IPS DF 4.7 (cell line): ENCODE measurements around the gene SLC4A8.
"Not testable (repeated sequence)": the region's sequence is repeated elsewhere in the genome, so short reads cannot be mapped to it uniquely, and the experiment has no call there.

Source experiments
- DNase-seq: peaks from one replicate; pipeline ENCODE4 v3.0.0-alpha.2; 2013; ENCODE audit warnings: low spot score; ENCODE audit errors: extremely low read depth

Gene SLC4A8

GRCh38 chr12:51429700-51430099 lies 5.1 kb downstream of the SLC4A8 start:
- no peak for DNase-seq

DNA sequence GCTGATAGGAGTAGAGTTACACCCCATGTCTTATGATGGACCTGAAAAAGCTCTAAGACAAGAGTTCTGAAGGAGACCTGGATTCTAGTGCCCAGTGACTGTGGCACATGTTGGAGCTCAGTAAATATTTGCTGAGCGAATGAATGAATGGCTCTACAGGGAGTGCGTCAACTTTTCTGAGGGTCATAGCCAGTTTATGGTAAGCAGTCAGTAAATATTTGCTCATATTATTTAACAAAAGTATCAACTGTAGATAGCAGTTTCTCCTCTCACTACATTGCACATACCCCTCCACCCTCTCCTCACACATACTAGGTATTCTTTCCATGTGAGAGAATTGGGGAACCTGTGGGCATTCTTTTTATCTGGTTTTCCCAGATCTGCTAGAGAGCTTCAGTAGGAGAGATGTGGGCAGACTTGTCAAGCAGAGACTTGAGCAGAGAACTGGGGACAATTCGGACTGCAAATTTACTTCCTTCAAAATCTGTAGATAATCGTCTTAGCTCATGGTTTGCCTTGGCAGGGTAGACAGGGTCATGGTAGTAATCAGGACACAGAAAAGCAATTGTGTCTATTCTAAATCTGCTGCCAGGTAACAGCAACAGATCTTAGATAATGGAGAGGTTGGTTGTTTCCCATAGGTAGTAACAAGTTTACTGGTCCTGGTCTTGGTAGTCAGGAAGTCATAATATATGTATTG lies 5.7 kb downstream of the SLC4A8 start:
- no peak for DNase-seq

GRCh38 chr12:51432921-51433320 lies 8.3 kb downstream of the SLC4A8 start:
- no peak for DNase-seq

DNA sequence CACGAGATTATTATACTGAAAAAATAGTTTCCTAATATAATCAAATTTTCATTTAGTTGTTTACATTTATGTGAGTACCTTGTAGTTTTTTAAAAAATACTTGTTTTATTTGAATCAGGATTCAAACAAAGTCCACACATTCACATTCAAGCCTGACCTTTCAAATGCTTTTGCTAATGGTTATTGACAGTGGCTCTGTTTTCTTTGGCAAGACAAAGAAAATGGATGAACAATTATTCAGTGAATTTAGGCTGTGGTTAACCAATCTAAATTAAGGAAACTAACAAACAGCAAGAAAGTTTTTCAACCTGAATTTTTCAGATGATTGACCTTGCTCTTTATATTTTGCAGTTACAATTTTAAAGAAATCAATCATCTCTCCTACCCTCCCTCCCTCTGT lies 9.7 kb downstream of the SLC4A8 start:
- no peak for DNase-seq

- DNase-seq: no peak
Observed at GRCh38 chr12:51437431-51437830, 12.8 kb downstream of the SLC4A8 start.

DNA sequence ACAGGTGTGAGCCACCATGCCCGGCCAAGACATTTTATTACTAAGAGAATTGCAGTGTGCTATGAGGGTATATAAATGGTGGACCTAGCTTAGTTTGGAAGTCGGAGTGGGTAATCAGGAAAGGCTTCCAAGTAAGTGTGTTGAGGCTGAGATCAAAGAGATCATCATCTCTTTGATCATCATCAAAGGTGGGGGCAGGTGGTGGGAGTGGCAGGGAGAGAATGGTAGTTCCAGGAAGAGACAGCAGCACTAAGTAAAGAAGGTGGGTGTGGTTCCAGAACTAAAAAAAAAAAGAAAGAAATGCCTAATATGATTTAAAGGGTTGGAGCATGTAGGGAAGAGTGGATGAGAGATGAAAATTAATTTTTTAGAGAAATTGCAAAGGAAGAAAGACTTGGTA lies 14.7 kb downstream of the SLC4A8 start:
- DNase-seq: no peak

GRCh38 chr12:51441583-51441982 lies 17.0 kb downstream of the SLC4A8 start:
- DNase-seq: no peak

GRCh38 chr12:51442324-51442723 lies 17.7 kb downstream of the SLC4A8 start:
- DNase-seq: no peak

DNA sequence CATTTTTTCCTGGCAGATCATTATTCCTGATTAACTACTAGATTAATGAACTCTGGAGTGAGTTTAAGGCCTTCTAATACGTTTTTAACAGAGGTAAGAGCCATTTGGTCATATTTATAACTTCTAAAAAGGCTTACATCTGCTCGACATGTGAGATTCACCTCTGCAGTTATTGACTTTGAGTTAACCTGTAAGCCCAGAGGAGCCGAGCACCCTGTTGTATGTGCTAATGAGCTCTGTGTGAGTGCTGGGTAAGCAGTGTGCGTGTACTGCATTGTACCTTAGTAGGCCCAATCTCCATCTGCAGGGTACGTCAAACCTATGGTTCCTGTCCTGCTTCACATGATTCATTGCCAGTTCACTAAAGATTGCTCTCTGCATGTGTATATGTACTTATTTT lies 18.9 kb downstream of the SLC4A8 start:
- DNase-seq: no peak

GRCh38 chr12:51448618-51449256 lies 24.1 kb downstream of the SLC4A8 start:
- no peak for DNase-seq

GRCh38 chr12:51449580-51450246 lies 25.1 kb downstream of the SLC4A8 start:
- no peak for DNase-seq

- DNase-seq: no peak
Observed at GRCh38 chr12:51450333-51450732, 25.7 kb downstream of the SLC4A8 start.

DNA sequence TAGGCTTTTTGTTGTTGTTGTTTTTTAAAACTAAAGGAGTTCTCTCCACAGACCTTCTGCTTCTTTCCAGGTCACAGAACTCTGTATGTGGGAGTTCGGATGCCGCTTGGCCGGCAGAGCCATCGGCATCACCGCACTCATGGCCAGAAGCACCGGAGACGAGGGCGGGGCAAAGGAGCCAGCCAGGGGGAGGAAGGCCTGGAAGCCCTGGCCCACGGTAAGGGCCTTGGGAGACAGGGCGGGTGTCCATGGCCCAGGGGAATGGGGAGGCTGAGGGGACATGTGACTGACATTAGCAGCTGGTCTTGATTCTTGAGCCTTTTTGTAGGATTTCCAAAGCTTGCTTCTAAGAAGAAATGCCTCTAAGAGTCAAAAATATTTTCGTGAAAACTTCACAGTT lies 26.2 kb downstream of the SLC4A8 start:
- DNase-seq: no peak

GRCh38 chr12:51454016-51454415 lies 29.4 kb downstream of the SLC4A8 start:
- DNase-seq: not testable (repeated sequence)

- not testable (repeated sequence) for DNase-seq
Observed at GRCh38 chr12:51455050-51455449, 30.4 kb downstream of the SLC4A8 start.

GRCh38 chr12:51458635-51459034 lies 34.0 kb downstream of the SLC4A8 start:
- DNase-seq: no peak

DNA sequence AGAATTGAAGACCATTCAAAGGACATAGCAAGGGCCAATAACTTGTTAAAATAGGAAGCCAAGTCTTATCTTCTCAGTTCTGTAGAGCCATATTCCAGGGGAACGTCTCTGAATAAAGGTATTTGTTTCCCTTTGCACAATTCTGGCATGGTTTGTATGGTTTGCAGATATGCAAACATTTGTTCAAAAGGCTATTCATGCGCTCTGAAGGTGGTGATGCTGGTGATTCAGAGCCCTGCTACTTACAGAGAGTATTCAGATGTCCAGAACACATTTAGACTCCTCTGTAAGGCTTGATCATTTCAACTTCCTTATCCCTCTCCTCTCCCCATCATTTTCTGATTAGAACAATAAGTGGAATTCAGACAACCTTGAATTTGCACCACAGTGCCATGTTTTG lies 35.9 kb downstream of the SLC4A8 start:
- no peak for DNase-seq

DNA sequence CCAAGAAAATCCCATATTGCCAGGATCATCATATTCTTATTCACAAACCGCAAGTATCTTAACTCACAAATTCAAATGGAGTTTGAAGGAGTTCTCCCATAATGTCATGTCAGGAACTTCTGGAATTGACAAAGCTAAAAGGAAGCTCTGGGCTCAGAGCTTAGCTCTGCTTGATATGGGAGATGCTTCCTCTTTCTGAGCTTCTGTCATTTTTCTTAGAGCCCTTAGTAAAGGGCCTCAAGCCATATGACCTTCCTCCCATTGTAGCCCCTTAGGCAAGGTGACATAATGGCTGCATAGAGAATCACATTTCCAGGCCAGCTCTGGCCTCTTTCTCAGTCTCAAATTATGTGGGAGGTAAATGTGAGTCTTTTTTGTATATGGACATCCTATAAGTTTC lies 40.9 kb downstream of the SLC4A8 start:
- no peak for DNase-seq

DNA sequence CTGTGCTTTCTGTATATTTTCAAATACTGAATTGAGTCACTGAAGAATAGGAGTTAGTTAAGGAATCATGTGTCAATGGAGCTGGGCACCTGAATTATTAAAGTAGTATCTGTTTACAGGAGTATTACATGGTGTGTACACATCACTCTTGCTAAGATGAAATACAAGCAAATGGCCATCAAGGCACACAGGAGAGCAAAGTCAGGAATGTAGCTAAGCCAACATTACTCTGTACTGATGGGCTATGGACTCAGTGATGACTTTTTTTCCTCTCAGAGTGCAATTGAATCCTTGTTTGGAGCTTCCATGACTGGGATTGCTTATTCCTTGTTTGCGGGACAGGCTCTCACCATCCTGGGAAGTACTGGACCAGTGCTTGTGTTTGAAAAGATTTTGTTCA lies 45.5 kb downstream of the SLC4A8 start:
- no peak for DNase-seq

DNA sequence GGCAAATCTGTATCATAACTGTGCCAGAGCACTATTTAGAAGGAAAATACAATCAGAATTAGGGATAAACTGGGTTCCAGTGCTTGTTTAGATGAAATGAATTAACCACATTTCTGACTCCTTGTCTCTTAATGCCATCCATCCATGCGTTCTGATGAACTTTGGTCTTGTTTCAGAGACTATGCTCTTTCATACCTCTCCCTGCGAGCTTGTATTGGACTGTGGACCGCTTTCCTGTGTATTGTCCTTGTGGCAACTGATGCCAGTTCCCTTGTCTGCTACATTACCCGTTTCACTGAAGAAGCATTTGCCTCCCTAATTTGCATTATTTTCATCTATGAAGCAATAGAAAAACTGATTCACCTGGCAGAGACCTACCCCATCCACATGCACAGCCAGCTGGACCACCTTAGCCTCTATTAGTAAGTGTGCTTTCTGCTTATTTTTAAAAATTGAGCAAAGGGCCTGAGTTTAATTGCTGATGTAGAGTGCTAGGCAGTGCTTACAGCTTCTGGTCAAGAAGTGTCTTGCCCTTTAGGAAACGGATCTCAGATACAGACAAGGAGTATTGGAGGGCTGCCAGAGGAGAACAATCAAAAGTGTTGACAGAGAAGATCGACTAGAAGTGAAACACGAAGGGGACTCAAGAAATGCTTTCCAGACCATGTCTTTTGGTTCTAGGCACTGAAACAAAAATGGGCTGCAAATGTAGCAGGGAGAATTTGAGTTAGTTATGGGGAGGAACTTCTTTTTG lies 46.7 kb downstream of the SLC4A8 start:
- DNase-seq: no peak

DNA sequence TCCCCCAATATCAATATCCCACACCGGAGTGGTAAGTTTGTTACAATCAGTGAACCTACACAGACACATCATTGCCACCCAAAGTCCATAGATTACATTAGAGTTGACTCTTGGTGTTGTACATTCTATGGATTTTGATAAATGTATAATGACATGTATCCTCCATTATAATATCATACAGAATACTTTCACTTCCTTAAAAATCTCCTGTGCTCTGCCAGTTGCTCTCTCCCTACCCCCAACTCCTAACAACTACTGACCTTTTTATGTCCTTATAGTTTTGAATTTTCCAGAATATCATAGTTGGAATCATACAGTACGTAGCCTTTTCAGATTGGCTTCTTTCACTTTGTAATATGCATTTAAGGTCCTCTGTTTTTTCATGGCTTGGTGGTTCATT lies 48.4 kb downstream of the SLC4A8 start:
- no peak for DNase-seq

DNA sequence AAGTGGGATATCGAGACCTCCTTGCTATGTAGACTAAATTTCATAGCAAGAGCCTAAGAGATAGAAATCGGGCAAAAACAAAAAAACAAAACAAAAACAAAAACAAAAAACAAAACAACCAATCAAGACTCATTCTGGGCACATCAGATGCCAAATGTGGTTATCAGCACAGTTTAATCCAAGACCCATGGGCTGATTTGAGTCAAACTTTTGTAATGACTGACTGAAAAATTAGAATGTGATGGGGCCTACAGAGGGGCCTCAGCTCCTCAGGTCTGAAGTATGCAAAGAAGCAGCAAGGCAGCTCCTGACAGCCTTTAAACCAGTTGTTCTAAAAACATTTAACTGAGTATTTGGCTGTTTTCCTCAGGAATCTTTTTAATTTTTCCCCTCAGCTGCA lies 49.3 kb downstream of the SLC4A8 start:
- no peak for DNase-seq
